Measurements from ENCODE around the gene GRIP2. TPM values are rescaled to one million over a fixed set of nuclear protein-coding genes. Genes with fewer than 3 reads are reported as not detected.

The GRIP2 gene
- total RNA-seq, 1 experiment from 2014 or later: not detected

GRCh38 chr3:14463330-14464140 lies 76.6 kb downstream of the GRIP2 start:
- POLR2A ChIA-PET: no interaction called here
- Mint-ChIP-seq H3K9me3 (ENCODE audit: unreplicated experiment) (no peaks in the 10 kb centered on the region), H3K27me3 (ENCODE audit: insufficient read depth, unreplicated experiment) (no peaks in the 10 kb centered on the region), H3K27ac (ENCODE audit: low read depth, unreplicated experiment) (no peak overlapping the region), H3K4me3 (ENCODE audit: unreplicated experiment) (no peak overlapping the region), H3K36me3 (ENCODE audit: insufficient read depth, unreplicated experiment) (peaks cover 18% of the 10 kb centered on the region), H3K4me1 (ENCODE audit: insufficient read depth, unreplicated experiment) (peaks cover 12% of the 10 kb centered on the region)
- no peak for TF ChIP-seq CTCF (IDR thresholded peaks at IDR 0.05; ENCODE audit: unreplicated experiment)
- CTCF ChIA-PET: interaction anchor here (0.7 to 6.9 kb wide), 9 partner anchors 11 to 319 kb away, joined by 3 to 138 read pairs (median 4); no protein-coding TSS in a partner anchor
- no TSS peak for BruUV-seq (replicated peaks)
- no peak for DNase-seq (ENCODE audit: unreplicated experiment)
- intact Hi-C loops (cut with micrococcal nuclease): no loop called here

- Mint-ChIP-seq H3K36me3 (ENCODE audit: insufficient read depth, unreplicated experiment) (peaks cover 18% of the 10 kb centered on the region), H3K4me1 (ENCODE audit: insufficient read depth, unreplicated experiment) (peaks cover 12% of the 10 kb centered on the region), H3K27ac (ENCODE audit: low read depth, unreplicated experiment) (no peak overlapping the region), H3K4me3 (ENCODE audit: unreplicated experiment) (no peak overlapping the region), H3K27me3 (ENCODE audit: insufficient read depth, unreplicated experiment) (no peaks in the 10 kb centered on the region), H3K9me3 (ENCODE audit: unreplicated experiment) (no peaks in the 10 kb centered on the region)
- no TSS peak for BruUV-seq (replicated peaks)
- ChIA-PET CTCF (interaction anchor here (0.7 to 6.9 kb wide), 16 partner anchors 11 to 558 kb away, joined by 3 to 138 read pairs (median 4); no protein-coding TSS in a partner anchor), POLR2A (no interaction called here)
- intact Hi-C loops (cut with micrococcal nuclease): no loop called here
- no peak for TF ChIP-seq CTCF (IDR thresholded peaks at IDR 0.05; ENCODE audit: unreplicated experiment)
- DNase-seq (ENCODE audit: unreplicated experiment): no peak
Observed at GRCh38 chr3:14462738-14463137, 77.4 kb downstream of the GRIP2 start.

- Mint-ChIP-seq H3K36me3 (ENCODE audit: insufficient read depth, unreplicated experiment) (peaks cover 18% of the 10 kb centered on the region), H3K4me3 (ENCODE audit: unreplicated experiment) (no peak overlapping the region), H3K9me3 (ENCODE audit: unreplicated experiment) (no peaks in the 10 kb centered on the region), H3K4me1 (ENCODE audit: insufficient read depth, unreplicated experiment) (peaks cover 12% of the 10 kb centered on the region), H3K27me3 (ENCODE audit: insufficient read depth, unreplicated experiment) (no peaks in the 10 kb centered on the region), H3K27ac (ENCODE audit: low read depth, unreplicated experiment) (no peak overlapping the region)
- TF ChIP-seq CTCF (IDR thresholded peaks at IDR 0.05; ENCODE audit: unreplicated experiment): peak; percentile 89
- BruUV-seq (replicated peaks): no TSS peak
- intact Hi-C loops (cut with micrococcal nuclease): loop anchor here (1.0 kb wide), 4 partner anchors 60 to 566 kb away; partner anchors contain the start of gene SLC6A6
- peak; percentile 61 for DNase-seq (ENCODE audit: unreplicated experiment)
- POLR2A ChIA-PET: interaction anchor here (1.5 kb wide), 1 partner anchor 258 kb away, joined by 4 read pairs; no protein-coding TSS in a partner anchor
- CTCF ChIA-PET: interaction anchor here (0.6 to 6.9 kb wide), 24 partner anchors 10 to 579 kb away, joined by 3 to 138 read pairs (median 3); no protein-coding TSS in a partner anchor
Observed at GRCh38 chr3:14461748-14462324, 78.3 kb downstream of the GRIP2 start.

All from MCF 10A (cell line).